Smooth muscle cell of the brain vasculature (primary cell): ENCODE measurements around the gene TFF3.
"Not testable (repeated sequence)": the region's sequence is repeated elsewhere in the genome, so short reads cannot be mapped to it uniquely, and the experiment has no call there.

Experiments used
- DNase-seq: peaks from one replicate; pipeline ENCODE4 v3.0.0-alpha.2; 2012; ENCODE audit warnings: low read depth, low spot score

The TFF3 gene

GRCh38 chr21:42304556-42305454, 10.4 kb downstream of the TFF3 start:
- no peak for DNase-seq

GRCh38 chr21:42303443-42303842, 11.8 kb downstream of the TFF3 start:
- DNase-seq, result no peak

- no peak for DNase-seq
Measured at GRCh38 chr21:42302794-42303193, 12.4 kb downstream of the TFF3 start.

GRCh38 chr21:42302076-42302650, 13.0 kb downstream of the TFF3 start:
- no peak for DNase-seq

GRCh38 chr21:42301371-42302075, 13.7 kb downstream of the TFF3 start:
- DNase-seq, result no peak

- no peak for DNase-seq
Measured at GRCh38 chr21:42300956-42301355, 14.3 kb downstream of the TFF3 start.

- no peak for DNase-seq
Measured at GRCh38 chr21:42300045-42300583, 15.1 kb downstream of the TFF3 start.

- no peak for DNase-seq
Measured at GRCh38 chr21:42299324-42300044, 15.7 kb downstream of the TFF3 start.

GRCh38 chr21:42298657-42299056, 16.6 kb downstream of the TFF3 start:
- DNase-seq, result no peak

GRCh38 chr21:42298237-42298636, 17.0 kb downstream of the TFF3 start:
- no peak for DNase-seq

GRCh38 chr21:42297377-42297776, 17.8 kb downstream of the TFF3 start:
- DNase-seq, result no peak

GRCh38 chr21:42296501-42296900, 18.7 kb downstream of the TFF3 start:
- DNase-seq, result no peak

- no peak for DNase-seq
Measured at GRCh38 chr21:42295845-42296244, 19.4 kb downstream of the TFF3 start.

- DNase-seq, result no peak
Measured at GRCh38 chr21:42294273-42294880, 20.8 kb downstream of the TFF3 start.

GRCh38 chr21:42293649-42294272, 21.4 kb downstream of the TFF3 start:
- DNase-seq, result no peak

- not testable (repeated sequence) for DNase-seq
Measured at GRCh38 chr21:42292563-42293142, 22.6 kb downstream of the TFF3 start.

GRCh38 chr21:42291751-42292562, 23.3 kb downstream of the TFF3 start:
- no peak for DNase-seq

- DNase-seq, result no peak
Measured at GRCh38 chr21:42291003-42291750, 24.0 kb downstream of the TFF3 start.

GRCh38 chr21:42290505-42290904, 24.7 kb downstream of the TFF3 start:
- DNase-seq, result no peak
